GM21737 (cell line): ENCODE results near the gene TSEN54.

Experiments used
- ATAC-seq: cut with Tn5 transposase; IDR thresholded peaks from one replicate; pipeline ENCODE4 v1.9.1; 2021; ENCODE audit warnings: mild to moderate bottlenecking, moderate library complexity; ENCODE audit not compliant: unreplicated experiment

TSEN54 gene

GRCh38 chr17:75503976-75504346 is 12.4 kb upstream of the TSEN54 start:
- no peak for ATAC-seq

- no peak for ATAC-seq
These were observed 11.8 kb upstream of the TSEN54 start for GRCh38 chr17:75504347-75505151.

GRCh38 chr17:75505152-75505409 is 11.2 kb upstream of the TSEN54 start:
- ATAC-seq, result no peak

- no peak for ATAC-seq
These were observed 10.7 kb upstream of the TSEN54 start for GRCh38 chr17:75505640-75506039.

GRCh38 chr17:75506134-75506533 is 10.2 kb upstream of the TSEN54 start:
- ATAC-seq, result no peak

GRCh38 chr17:75506888-75507287 is 9.4 kb upstream of the TSEN54 start:
- no peak for ATAC-seq

- ATAC-seq, result no peak
These were observed 8.3 kb upstream of the TSEN54 start for GRCh38 chr17:75507733-75508719.

GRCh38 chr17:75508931-75509361 is 7.4 kb upstream of the TSEN54 start:
- no peak for ATAC-seq

- ATAC-seq, result no peak
These were observed 6.6 kb upstream of the TSEN54 start for GRCh38 chr17:75509528-75510258.

GRCh38 chr17:75511270-75511609 is 5.1 kb upstream of the TSEN54 start:
- no peak for ATAC-seq

- ATAC-seq, result no peak
These were observed 4.4 kb upstream of the TSEN54 start for GRCh38 chr17:75511610-75512575.

GRCh38 chr17:75512926-75513640 is 3.2 kb upstream of the TSEN54 start:
- ATAC-seq, result no peak

GRCh38 chr17:75513641-75514000 is 2.7 kb upstream of the TSEN54 start:
- ATAC-seq, result no peak

- no peak for ATAC-seq
These were observed 1.9 kb upstream of the TSEN54 start for GRCh38 chr17:75514299-75514918.

- no peak for ATAC-seq
These were observed 1.3 kb upstream of the TSEN54 start for GRCh38 chr17:75514919-75515495.

GRCh38 chr17:75515496-75516254 is 653 bp upstream of the TSEN54 start, which contains the start of gene CASKIN2:
Gene CASKIN2 (minus strand): TSS chr17:75515537. CDS start chr17:75513804, 1,733 bp downstream.
- peak; percentile 42 for ATAC-seq

GRCh38 chr17:75516619-75517296 is 430 bp downstream of the TSEN54 start:
- ATAC-seq, result peak; percentile 10
